ENCODE results near the gene C11orf52.
"Not testable (repeated sequence)": the region's sequence is repeated elsewhere in the genome, so short reads cannot be mapped to it uniquely, and the experiment has no call there.

Gene C11orf52

GRCh38 chr11:111923351-111923788, 4.7 kb downstream of the C11orf52 start:
- DNase-seq (ENCODE audit: insufficient read length, low spot score) (no peak), FAIRE-seq (no peak)
- no peak for TF ChIP-seq SPI1 (IDR thresholded peaks at IDR 0.05; ENCODE audit: low read depth, low read length)
- no peak for TF ChIP-seq POLR2AphosphoS5 (IDR thresholded peaks at IDR 0.05; ENCODE audit: low read depth, low read length)
- TF ChIP-seq PAX5 (IDR thresholded peaks at IDR 0.05; ENCODE audit: insufficient read depth, low read length, severe bottlenecking): no peak
- no peak for TF ChIP-seq POLR2A (IDR thresholded peaks at IDR 0.05; ENCODE audit: low read depth, low read length)
- no peak for TF ChIP-seq TAF1 (IDR thresholded peaks at IDR 0.05; ENCODE audit: low read depth, low read length)
- TF ChIP-seq POU2F2 (IDR thresholded peaks at IDR 0.05; ENCODE audit: low read depth, low read length): no peak

GRCh38 chr11:111923951-111924350, 5.2 kb downstream of the C11orf52 start:
- FAIRE-seq (no peak), DNase-seq (ENCODE audit: insufficient read length, low spot score) (no peak)
- TF ChIP-seq TAF1 (IDR thresholded peaks at IDR 0.05; ENCODE audit: low read depth, low read length) (no peak), POU2F2 (IDR thresholded peaks at IDR 0.05; ENCODE audit: low read depth, low read length) (no peak), SPI1 (IDR thresholded peaks at IDR 0.05; ENCODE audit: low read depth, low read length) (no peak)

GRCh38 chr11:111925953-111926352, 7.2 kb downstream of the C11orf52 start:
- TF ChIP-seq PAX5 (IDR thresholded peaks at IDR 0.05; ENCODE audit: insufficient read depth, low read length, severe bottlenecking): no peak
- no peak for TF ChIP-seq POLR2A (IDR thresholded peaks at IDR 0.05; ENCODE audit: low read depth, low read length)
- no peak for TF ChIP-seq POLR2AphosphoS5 (IDR thresholded peaks at IDR 0.05; ENCODE audit: low read depth, low read length)
- no peak for TF ChIP-seq TAF1 (IDR thresholded peaks at IDR 0.05; ENCODE audit: low read depth, low read length)
- no peak for TF ChIP-seq SPI1 (IDR thresholded peaks at IDR 0.05; ENCODE audit: low read depth, low read length)
- no peak for TF ChIP-seq POU2F2 (IDR thresholded peaks at IDR 0.05; ENCODE audit: low read depth, low read length)
- FAIRE-seq (no peak), DNase-seq (ENCODE audit: insufficient read length, low spot score) (no peak)

- TF ChIP-seq SPI1 (IDR thresholded peaks at IDR 0.05; ENCODE audit: low read depth, low read length) (0 out of 2 replicates have a peak, but pooled peaks have one; percentile 7), POLR2AphosphoS5 (IDR thresholded peaks at IDR 0.05; ENCODE audit: low read depth, low read length) (peak; percentile 22; the same call in 1 of the 2 replicates), POU2F2 (IDR thresholded peaks at IDR 0.05; ENCODE audit: low read depth, low read length) (no peak)
- peak; percentile 92 for FAIRE-seq
- peak; percentile 93 for DNase-seq (ENCODE audit: insufficient read length, low spot score)
These were observed 8.0 kb downstream of the C11orf52 start for GRCh38 chr11:111926505-111927391.

GRCh38 chr11:111930472-111930871, 11.8 kb downstream of the C11orf52 start:
- TF ChIP-seq SPI1 (IDR thresholded peaks at IDR 0.05; ENCODE audit: low read depth, low read length) (no peak), POU2F2 (IDR thresholded peaks at IDR 0.05; ENCODE audit: low read depth, low read length) (no peak), TAF1 (IDR thresholded peaks at IDR 0.05; ENCODE audit: low read depth, low read length) (no peak), PAX5 (IDR thresholded peaks at IDR 0.05; ENCODE audit: insufficient read depth, low read length, severe bottlenecking) (no peak), POLR2AphosphoS5 (IDR thresholded peaks at IDR 0.05; ENCODE audit: low read depth, low read length) (no peak), POLR2A (IDR thresholded peaks at IDR 0.05; ENCODE audit: low read depth, low read length) (no peak)
- no peak for FAIRE-seq
- no peak for DNase-seq (ENCODE audit: insufficient read length, low spot score)

GRCh38 chr11:111932611-111932950, 13.9 kb downstream of the C11orf52 start:
- DNase-seq (ENCODE audit: insufficient read length, low spot score) (no peak), FAIRE-seq (no peak)
- TF ChIP-seq SPI1 (IDR thresholded peaks at IDR 0.05; ENCODE audit: low read depth, low read length): no peak

GRCh38 chr11:111933176-111933575, 14.5 kb downstream of the C11orf52 start:
- not testable (repeated sequence) for DNase-seq (ENCODE audit: insufficient read length, low spot score); FAIRE-seq

GRCh38 chr11:111933872-111934271, 15.2 kb downstream of the C11orf52 start:
- FAIRE-seq (no peak), DNase-seq (ENCODE audit: insufficient read length, low spot score) (no peak)
- TF ChIP-seq PAX5 (IDR thresholded peaks at IDR 0.05; ENCODE audit: insufficient read depth, low read length, severe bottlenecking) (no peak), POU2F2 (IDR thresholded peaks at IDR 0.05; ENCODE audit: low read depth, low read length) (no peak), POLR2AphosphoS5 (IDR thresholded peaks at IDR 0.05; ENCODE audit: low read depth, low read length) (no peak), POLR2A (IDR thresholded peaks at IDR 0.05; ENCODE audit: low read depth, low read length) (no peak), SPI1 (IDR thresholded peaks at IDR 0.05; ENCODE audit: low read depth, low read length) (no peak), TAF1 (IDR thresholded peaks at IDR 0.05; ENCODE audit: low read depth, low read length) (no peak)

- TF ChIP-seq POLR2A (IDR thresholded peaks at IDR 0.05; ENCODE audit: low read depth, low read length) (no peak), POU2F2 (IDR thresholded peaks at IDR 0.05; ENCODE audit: low read depth, low read length) (no peak), PAX5 (IDR thresholded peaks at IDR 0.05; ENCODE audit: insufficient read depth, low read length, severe bottlenecking) (no peak), POLR2AphosphoS5 (IDR thresholded peaks at IDR 0.05; ENCODE audit: low read depth, low read length) (no peak), TAF1 (IDR thresholded peaks at IDR 0.05; ENCODE audit: low read depth, low read length) (no peak), SPI1 (IDR thresholded peaks at IDR 0.05; ENCODE audit: low read depth, low read length) (no peak)
- no peak for DNase-seq (ENCODE audit: insufficient read length, low spot score)
- FAIRE-seq: no peak
These were observed 15.6 kb downstream of the C11orf52 start for GRCh38 chr11:111934306-111934705.

- TF ChIP-seq TAF1 (IDR thresholded peaks at IDR 0.05; ENCODE audit: low read depth, low read length) (no peak), POU2F2 (IDR thresholded peaks at IDR 0.05; ENCODE audit: low read depth, low read length) (no peak), PAX5 (IDR thresholded peaks at IDR 0.05; ENCODE audit: insufficient read depth, low read length, severe bottlenecking) (no peak), SPI1 (IDR thresholded peaks at IDR 0.05; ENCODE audit: low read depth, low read length) (no peak), POLR2A (IDR thresholded peaks at IDR 0.05; ENCODE audit: low read depth, low read length) (no peak), POLR2AphosphoS5 (IDR thresholded peaks at IDR 0.05; ENCODE audit: low read depth, low read length) (no peak)
- DNase-seq (ENCODE audit: insufficient read length, low spot score): no peak
- peak; percentile 55 for FAIRE-seq
These were observed 16.8 kb downstream of the C11orf52 start for GRCh38 chr11:111935317-111936039.
